Measurements from ENCODE around the gene CALHM3.
A peak's percentile ranks its signal among the peaks of the same experiment; 100 is the strongest.
"Not testable (repeated sequence)": the region's sequence is repeated elsewhere in the genome, so short reads cannot be mapped to it uniquely, and the experiment has no call there.

The CALHM3 gene, protein sequence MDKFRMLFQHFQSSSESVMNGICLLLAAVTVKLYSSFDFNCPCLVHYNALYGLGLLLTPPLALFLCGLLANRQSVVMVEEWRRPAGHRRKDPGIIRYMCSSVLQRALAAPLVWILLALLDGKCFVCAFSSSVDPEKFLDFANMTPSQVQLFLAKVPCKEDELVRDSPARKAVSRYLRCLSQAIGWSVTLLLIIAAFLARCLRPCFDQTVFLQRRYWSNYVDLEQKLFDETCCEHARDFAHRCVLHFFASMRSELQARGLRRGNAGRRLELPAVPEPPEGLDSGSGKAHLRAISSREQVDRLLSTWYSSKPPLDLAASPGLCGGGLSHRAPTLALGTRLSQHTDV

DNA sequence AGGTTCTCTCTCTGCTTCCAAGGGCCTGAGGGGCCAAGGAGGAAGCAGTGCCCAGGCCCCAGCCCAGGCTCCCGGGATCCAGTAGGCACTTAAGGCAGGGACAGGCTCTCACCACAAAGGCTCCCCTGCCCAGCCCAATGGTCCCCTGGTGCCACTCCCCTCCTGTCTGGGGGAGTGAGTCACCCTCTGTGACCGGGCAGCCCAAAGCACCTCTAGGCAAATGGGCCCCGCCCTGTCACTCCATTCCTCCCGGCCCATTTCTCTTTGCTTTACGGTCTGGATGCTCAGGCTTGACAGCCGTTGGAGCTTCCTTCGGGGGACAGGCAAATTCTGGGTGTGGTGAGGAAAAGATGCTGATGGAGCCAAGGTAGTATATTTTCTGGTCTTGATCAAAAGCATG, at the start of gene CALHM3:
CALHM3 (minus strand) TSS at position 106 of the 400 bp plus-strand sequence. CDS start 208 bp downstream, outside the sequence.
- Mint-ChIP-seq H3K27me3 (no peaks in the 10 kb centered on the region), H3K36me3 (no peaks in the 10 kb centered on the region), H3K4me1 (peaks cover 10% of the 10 kb centered on the region), H3K27ac (peak within 1 kb of the TSS; percentile 36), H3K9me3 (peaks cover under 1% of the 10 kb centered on the region), H3K4me3 (no peak within 1 kb of the TSS)
- ATAC-seq (ENCODE audit: low read depth): no peak
- DNase-seq (ENCODE audit: low spot score in 2 of 2): no peak

DNA sequence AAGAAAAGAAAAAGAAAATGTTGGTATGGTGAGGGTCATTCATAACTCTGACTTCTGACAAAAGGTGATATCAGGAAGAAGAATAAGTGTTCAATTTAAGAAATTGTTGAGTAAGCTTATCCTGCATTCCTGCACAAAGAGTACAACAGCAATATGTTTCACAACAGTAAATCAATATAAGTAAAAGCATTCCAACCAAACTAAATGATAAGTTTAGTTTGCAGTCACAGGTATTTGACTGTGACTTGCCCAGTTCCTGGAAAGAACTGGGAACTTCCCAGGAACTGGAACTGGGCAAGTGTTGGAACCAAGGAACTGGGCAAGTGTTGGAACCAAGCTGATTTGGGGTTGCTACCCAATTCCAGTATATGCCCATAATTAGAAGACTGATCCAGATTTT, 49.5 kb upstream of the CALHM3 start:
- DNase-seq (ENCODE audit: low spot score in 2 of 2): no peak
- Mint-ChIP-seq H3K27ac (no peak overlapping the region), H3K4me3 (no peak overlapping the region), H3K4me1 (peaks cover 3% of the 10 kb centered on the region), H3K9me3 (peaks cover 11% of the 10 kb centered on the region), H3K27me3 (peaks cover 7% of the 10 kb centered on the region), H3K36me3 (peaks cover 3% of the 10 kb centered on the region)
- no peak for ATAC-seq (ENCODE audit: low read depth)

GRCh38 chr10:103527476-103527875, 48.4 kb upstream of the CALHM3 start:
- not testable (repeated sequence) for H3K4me3 Mint-ChIP-seq; H3K27ac Mint-ChIP-seq; H3K27me3 Mint-ChIP-seq; DNase-seq (ENCODE audit: low spot score in 2 of 2); H3K4me1 Mint-ChIP-seq; ATAC-seq (ENCODE audit: low read depth); H3K36me3 Mint-ChIP-seq
- H3K9me3 Mint-ChIP-seq: peaks cover 11% of the 10 kb centered on the region

- no peak overlapping the region for H3K27ac Mint-ChIP-seq
- H3K27me3 Mint-ChIP-seq: peaks cover 11% of the 10 kb centered on the region
- no peak for ATAC-seq (ENCODE audit: low read depth)
- peaks cover 3% of the 10 kb centered on the region for H3K36me3 Mint-ChIP-seq
- H3K9me3 Mint-ChIP-seq: peaks cover 11% of the 10 kb centered on the region
- H3K4me1 Mint-ChIP-seq: peaks cover 3% of the 10 kb centered on the region
- no peak overlapping the region for H3K4me3 Mint-ChIP-seq
- DNase-seq (ENCODE audit: low spot score in 2 of 2): no peak
These were observed 46.9 kb upstream of the CALHM3 start for GRCh38 chr10:103525901-103526300.

DNA sequence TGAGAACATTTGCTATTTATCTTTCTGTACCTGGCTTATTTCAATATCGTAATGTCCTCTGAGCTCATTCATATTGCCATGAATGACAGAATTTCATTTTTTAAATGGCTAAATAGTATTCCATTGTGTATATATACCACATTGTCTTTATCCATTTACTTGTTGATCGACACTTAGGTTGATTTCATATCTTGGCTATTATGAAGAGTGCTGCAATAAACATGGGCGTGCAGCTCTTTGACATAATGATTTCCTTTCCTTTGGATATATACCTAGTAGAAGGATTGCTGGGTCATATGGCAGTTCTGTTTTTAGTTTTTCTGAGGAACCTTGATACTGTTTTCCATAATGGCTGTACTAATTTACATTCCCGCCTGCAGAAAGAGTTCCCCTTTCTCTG, 44.6 kb upstream of the CALHM3 start:
- H3K9me3 Mint-ChIP-seq: peaks cover 8% of the 10 kb centered on the region
- H3K27me3 Mint-ChIP-seq: peaks cover 13% of the 10 kb centered on the region
- H3K4me1 Mint-ChIP-seq: peaks cover 3% of the 10 kb centered on the region
- H3K36me3 Mint-ChIP-seq: peaks cover 3% of the 10 kb centered on the region
- DNase-seq (ENCODE audit: low spot score in 2 of 2) (no peak), ATAC-seq (ENCODE audit: low read depth) (no peak)
- H3K27ac Mint-ChIP-seq: no peak overlapping the region
- no peak overlapping the region for H3K4me3 Mint-ChIP-seq

- not testable (repeated sequence) for ATAC-seq (ENCODE audit: low read depth); H3K27ac Mint-ChIP-seq; DNase-seq (ENCODE audit: low spot score in 2 of 2); H3K36me3 Mint-ChIP-seq; H3K9me3 Mint-ChIP-seq; H3K4me1 Mint-ChIP-seq; H3K4me3 Mint-ChIP-seq
- H3K27me3 Mint-ChIP-seq: peaks cover 12% of the 10 kb centered on the region
These were observed 43.0 kb upstream of the CALHM3 start for GRCh38 chr10:103522006-103522405.

GRCh38 chr10:103519798-103520197, 40.8 kb upstream of the CALHM3 start:
- Mint-ChIP-seq H3K9me3 (peaks cover 3% of the 10 kb centered on the region), H3K4me3 (no peak overlapping the region), H3K4me1 (peaks cover 6% of the 10 kb centered on the region), H3K27ac (no peak overlapping the region), H3K27me3 (peaks cover 8% of the 10 kb centered on the region), H3K36me3 (no peaks in the 10 kb centered on the region)
- DNase-seq (ENCODE audit: low spot score in 2 of 2): no peak
- no peak for ATAC-seq (ENCODE audit: low read depth)

DNA sequence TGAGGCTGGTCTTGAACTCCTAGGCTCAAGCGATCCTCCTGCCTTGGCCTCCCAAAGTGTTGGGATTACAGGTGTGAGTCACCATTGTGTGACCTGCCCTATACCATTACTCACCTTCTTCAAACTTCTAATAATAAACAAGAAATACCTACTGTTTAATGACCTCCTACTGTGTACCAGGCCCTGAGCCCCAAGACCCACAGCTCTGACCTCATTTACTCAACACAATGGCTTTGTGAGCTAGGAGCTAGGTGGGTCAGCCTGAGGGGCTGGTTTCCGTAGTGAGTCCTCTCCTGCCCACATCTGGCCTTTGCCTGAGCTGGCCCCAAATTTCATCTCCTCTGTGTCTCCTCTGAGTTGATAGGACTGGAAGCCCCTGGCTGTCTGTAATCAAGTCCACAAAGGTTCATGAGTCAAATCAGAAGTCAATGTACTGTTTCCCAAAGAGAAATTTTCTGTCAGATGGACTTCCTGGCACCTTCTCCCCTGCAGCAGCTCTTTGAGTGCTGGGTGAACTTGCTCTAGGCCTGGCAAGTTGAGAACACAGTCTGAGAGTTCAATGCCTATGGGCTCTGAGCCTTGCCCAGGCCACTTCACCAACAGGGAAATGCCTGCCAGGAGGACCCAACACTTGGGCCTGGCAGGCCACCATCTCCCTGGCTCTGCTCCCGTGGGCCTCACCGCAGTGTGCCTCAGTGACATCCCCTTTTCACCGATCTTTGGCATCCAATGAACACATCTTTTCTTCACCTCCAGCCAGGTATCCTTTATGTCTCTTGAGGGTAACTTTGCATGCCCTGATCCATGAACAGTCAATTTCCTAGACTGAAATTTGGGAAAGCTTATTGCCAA, 38.4 kb upstream of the CALHM3 start:
- ATAC-seq (ENCODE audit: low read depth): no peak
- peaks cover 8% of the 10 kb centered on the region for H3K27me3 Mint-ChIP-seq

DNA sequence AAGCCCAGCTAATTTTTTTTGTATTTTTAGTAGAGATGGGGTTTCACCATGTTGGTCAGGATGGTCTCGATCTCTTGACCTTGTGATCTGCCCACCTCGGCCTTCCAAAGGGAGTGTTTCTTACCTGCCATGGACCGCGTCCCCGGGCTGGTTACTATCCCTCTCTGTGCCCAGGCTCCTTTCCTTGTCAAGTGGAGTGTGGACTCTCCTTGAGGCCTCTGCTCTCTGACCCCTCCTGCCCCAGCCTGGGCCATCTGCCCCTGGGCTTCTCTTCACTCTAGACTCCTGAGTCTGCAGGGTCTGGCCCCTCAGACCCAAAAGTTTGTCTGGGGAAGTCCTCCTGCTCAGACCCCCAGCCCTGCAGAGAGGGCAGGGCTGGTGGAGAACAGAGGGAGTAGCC, 35.2 kb upstream of the CALHM3 start:
- Mint-ChIP-seq H3K36me3 (no peaks in the 10 kb centered on the region), H3K4me1 (peaks cover 6% of the 10 kb centered on the region), H3K9me3 (peaks cover 1% of the 10 kb centered on the region), H3K27me3 (no peaks in the 10 kb centered on the region), H3K4me3 (no peak overlapping the region), H3K27ac (no peak overlapping the region)
- no peak for DNase-seq (ENCODE audit: low spot score in 2 of 2)
- ATAC-seq (ENCODE audit: low read depth): no peak

More for the DNA sequence above, 38.4 kb upstream of the CALHM3 start:
- Mint-ChIP-seq H3K9me3 (peaks cover 1% of the 10 kb centered on the region), H3K36me3 (no peaks in the 10 kb centered on the region), H3K27ac (no peak overlapping the region), H3K4me1 (peaks cover 6% of the 10 kb centered on the region), H3K4me3 (no peak overlapping the region)
- no peak for DNase-seq (ENCODE audit: low spot score in 2 of 2)

GRCh38 chr10:103513380-103514060, 34.5 kb upstream of the CALHM3 start:
- no peak overlapping the region for H3K4me3 Mint-ChIP-seq
- H3K9me3 Mint-ChIP-seq: peaks cover 1% of the 10 kb centered on the region
- DNase-seq (ENCODE audit: low spot score in 2 of 2) (no peak), ATAC-seq (ENCODE audit: low read depth) (no peak)
- H3K27me3 Mint-ChIP-seq: no peaks in the 10 kb centered on the region
- H3K4me1 Mint-ChIP-seq: peaks cover 6% of the 10 kb centered on the region
- no peaks in the 10 kb centered on the region for H3K36me3 Mint-ChIP-seq
- H3K27ac Mint-ChIP-seq: no peak overlapping the region

DNA sequence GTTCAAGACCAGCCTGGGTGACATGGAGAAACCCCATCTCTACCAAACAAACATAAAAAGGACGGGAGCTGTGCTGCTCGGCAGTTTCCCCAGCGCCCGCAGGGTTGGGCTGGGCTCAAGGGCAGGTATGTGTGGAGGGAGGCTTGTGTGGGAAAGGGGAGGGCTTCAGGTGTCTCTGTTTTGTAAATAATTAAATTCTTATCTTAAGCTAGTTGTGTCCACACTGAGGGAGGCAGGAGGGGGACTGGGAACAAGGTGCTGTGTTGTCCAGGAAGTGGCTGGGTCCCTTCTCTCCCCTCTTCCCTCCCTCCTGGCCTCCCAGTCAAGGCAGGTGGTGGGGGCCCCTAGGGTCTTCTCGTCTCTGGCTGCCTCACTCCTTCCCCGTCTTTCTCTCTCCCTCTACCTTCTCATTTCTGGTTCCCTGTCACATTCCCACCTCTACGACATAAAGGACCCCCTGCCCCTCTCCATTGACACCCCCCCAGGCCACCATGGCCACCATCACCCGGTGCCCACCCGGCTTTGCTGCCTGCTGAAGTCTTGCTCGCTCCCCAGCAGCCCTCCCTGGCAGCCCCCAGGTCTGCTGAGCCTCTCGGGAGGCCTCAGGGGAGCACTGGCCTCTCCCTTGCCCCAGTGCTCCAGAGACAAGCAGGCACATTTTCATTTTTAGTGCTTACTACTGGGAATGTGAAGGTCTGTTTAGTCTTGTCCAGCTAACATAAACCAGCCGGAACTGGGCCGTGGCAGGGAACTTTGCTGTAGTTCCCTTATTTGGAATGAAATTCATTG, 33.7 kb upstream of the CALHM3 start:
- peaks cover under 1% of the 10 kb centered on the region for H3K27me3 Mint-ChIP-seq
- no peak overlapping the region for H3K4me3 Mint-ChIP-seq
- H3K9me3 Mint-ChIP-seq: no peaks in the 10 kb centered on the region
- H3K27ac Mint-ChIP-seq: no peak overlapping the region
- H3K36me3 Mint-ChIP-seq: no peaks in the 10 kb centered on the region
- peaks cover 6% of the 10 kb centered on the region for H3K4me1 Mint-ChIP-seq
- DNase-seq (ENCODE audit: low spot score in 2 of 2) (no peak), ATAC-seq (ENCODE audit: low read depth) (no peak)

- peaks cover 6% of the 10 kb centered on the region for H3K4me1 Mint-ChIP-seq
- H3K27ac Mint-ChIP-seq: no peak overlapping the region
- peaks cover 3% of the 10 kb centered on the region for H3K27me3 Mint-ChIP-seq
- no peaks in the 10 kb centered on the region for H3K9me3 Mint-ChIP-seq
- no peak for DNase-seq (ENCODE audit: low spot score in 2 of 2)
- H3K4me3 Mint-ChIP-seq: no peak overlapping the region
- no peak for ATAC-seq (ENCODE audit: low read depth)
- no peaks in the 10 kb centered on the region for H3K36me3 Mint-ChIP-seq
These were observed 33.1 kb upstream of the CALHM3 start for GRCh38 chr10:103512166-103512565.
